AG08396 (cell line): ENCODE measurements around the gene MAPT.
"Not testable (repeated sequence)": the region's sequence is repeated elsewhere in the genome, so short reads cannot be mapped to it uniquely, and the experiment has no call there.

Experiments
- DNase-seq: peaks from one replicate; pipeline ENCODE4 v3.0.0; 2012; ENCODE audit warnings: low spot score, mixed read lengths

The MAPT gene

GRCh38 chr17:46010597-46011186 is 116.3 kb downstream of the MAPT start:
- no peak for DNase-seq

- no peak for DNase-seq
Observed at GRCh38 chr17:46011711-46012505, 117.6 kb downstream of the MAPT start.

GRCh38 chr17:46012506-46013079 is 118.2 kb downstream of the MAPT start:
- no peak for DNase-seq

GRCh38 chr17:46013127-46013501 is 118.8 kb downstream of the MAPT start:
- no peak for DNase-seq

- peak; percentile 85 for DNase-seq
Observed at GRCh38 chr17:46013502-46014165, 119.3 kb downstream of the MAPT start.

GRCh38 chr17:46019408-46019925 is 125.1 kb downstream of the MAPT start:
- DNase-seq = not testable (repeated sequence)

GRCh38 chr17:46020023-46020761 is 125.8 kb downstream of the MAPT start:
- DNase-seq = no peak

- no peak for DNase-seq
Observed at GRCh38 chr17:46020998-46021397, 126.6 kb downstream of the MAPT start.

- not testable (repeated sequence) for DNase-seq
Observed at GRCh38 chr17:46023366-46023765, 129.0 kb downstream of the MAPT start.

GRCh38 chr17:46023783-46024388 is 129.5 kb downstream of the MAPT start:
- DNase-seq = no peak

- no peak for DNase-seq
Observed at GRCh38 chr17:46024590-46024989, 130.2 kb downstream of the MAPT start.

GRCh38 chr17:46025060-46025459 is 130.7 kb downstream of the MAPT start:
- no peak for DNase-seq

- DNase-seq = no peak
Observed at GRCh38 chr17:46025510-46026165, 131.3 kb downstream of the MAPT start.

- no peak for DNase-seq
Observed at GRCh38 chr17:46026166-46027047, 132.1 kb downstream of the MAPT start.

- no peak for DNase-seq
Observed at GRCh38 chr17:46027048-46027975, 133.0 kb downstream of the MAPT start.

GRCh38 chr17:46027976-46028325 is 133.6 kb downstream of the MAPT start:
- no peak for DNase-seq

- no peak for DNase-seq
Observed at GRCh38 chr17:46028374-46028773, 134.0 kb downstream of the MAPT start.

- no peak for DNase-seq
Observed at GRCh38 chr17:46028981-46029565, 134.7 kb downstream of the MAPT start.
